Cortex of kidney (tissue), 1 donor: Measurements from ENCODE around the gene TTL.

Experiments
- DNase-seq: peaks from one replicate; lab custom pipeline; 2025; lab: John Stamatoyannopoulos, UW

The TTL gene

GRCh38 chr2:112583497-112584133, 101.7 kb downstream of the TTL start:
- no peak for DNase-seq

DNA sequence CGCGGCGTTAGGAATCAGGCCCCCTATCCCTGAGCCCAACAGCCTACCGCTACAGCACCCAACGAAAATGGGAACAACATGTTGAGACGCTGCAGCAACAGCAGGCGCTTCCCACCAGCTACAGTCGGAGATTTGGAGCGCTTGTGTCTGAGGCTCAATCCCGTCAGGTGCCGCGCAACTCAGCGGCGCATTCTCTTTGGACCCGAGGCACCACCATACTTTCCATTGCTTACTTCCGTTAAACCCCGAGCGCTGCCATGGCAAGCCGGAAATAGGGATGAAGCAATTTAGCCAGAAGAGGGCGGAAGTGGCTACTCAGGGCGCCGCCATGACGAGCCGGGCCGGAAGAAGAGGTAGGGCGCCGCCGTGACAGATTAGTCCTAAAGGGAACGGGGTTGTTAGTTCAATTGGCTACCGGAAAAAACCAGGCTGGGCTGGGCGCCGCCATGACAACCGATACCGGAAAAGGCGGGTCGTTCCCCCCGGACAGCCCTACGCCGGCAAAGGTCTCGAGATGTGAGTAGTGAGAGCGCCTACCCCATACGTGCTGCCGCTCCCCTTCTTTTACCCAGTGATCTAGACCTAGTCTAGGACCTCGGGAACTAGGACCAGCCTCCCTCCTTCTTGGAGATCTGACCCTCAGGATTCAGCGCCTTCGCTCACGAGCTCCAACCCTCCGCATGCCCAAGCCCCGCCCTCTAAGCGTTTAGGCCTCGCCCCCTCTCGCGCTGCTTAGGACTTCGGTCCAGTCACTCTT, 102.4 kb downstream of the TTL start, which contains the start of gene CHCHD5:
CHCHD5 (plus strand) TSS at position 476 of the 757 bp plus-strand sequence; CDS start at position 515, 39 bp downstream.
- peak; percentile 40 for DNase-seq

- DNase-seq = no peak
These were observed 102.9 kb downstream of the TTL start for GRCh38 chr2:112584891-112585250.

- no peak for DNase-seq
These were observed 103.4 kb downstream of the TTL start for GRCh38 chr2:112585400-112585799.

GRCh38 chr2:112585873-112586464, 104.0 kb downstream of the TTL start:
- DNase-seq = no peak

- DNase-seq = no peak
These were observed 106.7 kb downstream of the TTL start for GRCh38 chr2:112588611-112589045.
